ENCODE results near the gene CCND2. TPM values are rescaled to one million over a fixed set of nuclear protein-coding genes. Genes with fewer than 3 reads are reported as not detected.

Gene CCND2
- total and polyA plus RNA-seq, 2 of the 4 experiments (the other 2 are of a cell fraction), result 1.1 to 2.3 TPM

- Histone ChIP-seq H3K27ac (ENCODE audit: insufficient read depth, low read length) (no peak overlapping the region), H4K5ac (ENCODE audit: low read depth, low read length) (no peak overlapping the region), H2AK5ac (ENCODE audit: low read depth, low read length) (no peak overlapping the region), H3K9me1 (ENCODE audit: insufficient read depth, low read length) (no peaks in the 10 kb centered on the region), H2BK20ac (ENCODE audit: low read depth, low read length) (no peak overlapping the region), H3K4me2 (ENCODE audit: low read depth, low read length) (peak overlapping the region; percentile 18; the same call in 1 of the 2 replicates), H3K14ac (replicated peaks; ENCODE audit: low read depth, low read length) (no peak overlapping the region), H2BK120ac (ENCODE audit: low read depth, low read length) (no peak overlapping the region), H3K79me1 (ENCODE audit: low read depth in 1 of 2, low read length in 2 of 2) (no peaks in the 10 kb centered on the region), H3K18ac (ENCODE audit: low read depth, low read length) (no peak overlapping the region), H3K23ac (ENCODE audit: low read depth, low read length) (0 out of 2 replicates have a peak overlapping the region, but pooled peaks have one; percentile 7), H3K9ac (ENCODE audit: low read depth, low read length) (no peak overlapping the region), H2BK5ac (ENCODE audit: low read depth, low read length, poor library complexity, severe bottlenecking) (no peak overlapping the region), H4K91ac (ENCODE audit: insufficient read depth, low read depth, low read length) (no peak overlapping the region), H3K4ac (ENCODE audit: low read depth, low read length) (no peak overlapping the region), H3K36me3 (ENCODE audit: control insufficient read depth, insufficient read depth, low read length) (no peaks in the 10 kb centered on the region), H3K56ac (ENCODE audit: extremely low read depth, insufficient read depth, low read length) (no peak overlapping the region), H4K20me1 (ENCODE audit: insufficient read depth, low read length) (no peaks in the 10 kb centered on the region), H3K27me3 (ENCODE audit: control insufficient read depth, insufficient read depth, low read length) (peaks cover 84% of the 10 kb centered on the region), H2BK15ac (ENCODE audit: low read depth, low read length) (no peak overlapping the region), H3K4me1 (ENCODE audit: control insufficient read depth, insufficient read depth, low read length) (peaks cover 3% of the 10 kb centered on the region; the same call in 1 of the 2 replicates), H2AFZ (replicated peaks; ENCODE audit: low read length, poor library complexity) (peak overlapping the region; percentile 17), H2AK9ac (replicated peaks; ENCODE audit: low read depth, low read length, poor library complexity) (no peak overlapping the region), H4K8ac (ENCODE audit: low read depth in 2 of 2, low read length in 2 of 2) (no peak overlapping the region), H3K4me3 (ENCODE audit: insufficient read depth, low read depth, low read length) (no peak overlapping the region), H3K9me3 (ENCODE audit: control insufficient read depth, insufficient read depth, low read length) (peaks cover 4% of the 10 kb centered on the region)
- in situ Hi-C loops (cut with MboI; ENCODE audit: low sequenced_read_pairs), result no loop called here
- CTCF ChIA-PET, result no interaction called here
- no peak for DNase-seq
- no TSS peak for BruUV-seq (replicated peaks)
- WGBS, 2 experiments (ENCODE audit: extremely low coverage in 2 of 2, insufficient read length in 1 of 2), result 0% methylated on average over 1 of the region's 39 CpGs; no CpG with 5 or more reads in 1 of the 2 experiments
- ATAC-seq (ENCODE audit: low read depth), result no peak
- dilution Hi-C loops (cut with HindIII; ENCODE audit: low sequenced_read_pairs, unreplicated experiment), result no loop called here
- intact Hi-C loops (cut with micrococcal nuclease), result no loop called here
- POLR2A ChIA-PET (ENCODE audit: unreplicated experiment), result no interaction called here
- TF ChIP-seq CEBPB (IDR thresholded peaks at IDR 0.05; ENCODE audit: low read depth, low read length), result no peak
- no peak for TF ChIP-seq CTCF (conservative IDR thresholded peaks at IDR 0.05; ENCODE audit: low read depth, low read length)
- TF ChIP-seq USF2 (IDR thresholded peaks at IDR 0.05; ENCODE audit: low read depth, low read length), result no peak
- no peak for TF ChIP-seq CHD1 (IDR thresholded peaks at IDR 0.05; ENCODE audit: low read depth, low read length)
- no peak for TF ChIP-seq MAZ (IDR thresholded peaks at IDR 0.05; ENCODE audit: borderline replicate concordance, low read depth, low read length)
- no peak for TF ChIP-seq NFE2L2 (IDR thresholded peaks at IDR 0.05; ENCODE audit: low read depth, low read length)
- TF ChIP-seq FOS (IDR thresholded peaks at IDR 0.05; ENCODE audit: low read depth, low read length), result no peak
- TF ChIP-seq MXI1 (IDR thresholded peaks at IDR 0.05; ENCODE audit: borderline replicate concordance, low read depth, low read length), result no peak
- no peak for TF ChIP-seq POLR2A (IDR thresholded peaks at IDR 0.05; ENCODE audit: low read depth, low read length)
- no peak for TF ChIP-seq RCOR1 (IDR thresholded peaks at IDR 0.05; ENCODE audit: insufficient replicate concordance, low read length)
- TF ChIP-seq RFX5 (IDR thresholded peaks at IDR 0.05; ENCODE audit: low read depth, low read length), result no peak
- TF ChIP-seq ELK1 (IDR thresholded peaks at IDR 0.05; ENCODE audit: borderline replicate concordance, low read depth, low read length), result no peak
- no peak for TF ChIP-seq MAFK (IDR thresholded peaks at IDR 0.05; ENCODE audit: low read depth, low read length)
- TF ChIP-seq RAD21 (IDR thresholded peaks at IDR 0.05; ENCODE audit: low read length), result no peak
- no peak for TF ChIP-seq SMC3 (IDR thresholded peaks at IDR 0.05; ENCODE audit: low read depth, low read length)
Measured at GRCh38 chr12:4270016-4270830, 3.3 kb upstream of the CCND2 start.

All from IMR-90 (cell line).